HG02678 (cell line): ENCODE measurements around the gene ZRANB1.

Experiments
- ATAC-seq: cut with Tn5 transposase; IDR thresholded peaks from one replicate; pipeline ENCODE4 v1.9.1; 2021; ENCODE audit warnings: mild to moderate bottlenecking, moderate library complexity; ENCODE audit not compliant: unreplicated experiment

Gene ZRANB1

DNA sequence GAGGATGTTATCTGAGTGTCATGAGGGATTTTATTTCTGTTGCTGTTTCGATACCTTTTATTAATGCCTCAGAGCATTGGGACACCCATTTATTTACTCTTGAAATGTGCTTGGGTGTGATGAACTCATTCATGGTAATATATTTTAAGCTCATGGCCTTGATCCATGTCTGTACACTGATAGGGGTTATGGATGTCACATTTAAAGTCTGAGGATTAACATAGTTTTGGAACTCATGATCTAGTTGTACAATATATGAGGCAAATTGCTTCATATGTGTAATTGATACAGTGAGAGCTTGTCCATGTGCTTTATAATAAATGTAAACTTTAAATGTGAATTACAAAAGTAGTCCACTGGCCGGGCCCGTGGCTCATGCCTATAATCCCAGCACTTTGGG is 23.0 kb upstream of the ZRANB1 start:
- no peak for ATAC-seq

DNA sequence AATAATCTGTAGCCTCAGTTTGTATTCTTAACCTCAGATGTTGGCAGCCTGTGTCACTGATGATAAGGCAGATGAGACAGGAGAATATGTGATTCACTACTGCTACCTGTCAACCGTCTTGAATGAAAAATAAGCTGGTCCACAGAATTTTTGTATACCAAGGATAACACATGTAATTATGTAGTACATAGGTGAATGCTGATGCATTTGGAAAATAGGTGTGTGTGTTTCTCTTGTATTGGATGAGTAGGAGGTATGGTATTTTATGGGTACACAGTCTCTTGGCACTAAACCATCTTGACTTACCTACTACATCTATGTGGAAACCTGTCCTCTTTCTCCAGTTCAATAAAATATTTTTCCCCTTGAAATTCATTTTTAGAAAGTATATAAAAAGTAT is 20.7 kb upstream of the ZRANB1 start:
- ATAC-seq = no peak

DNA sequence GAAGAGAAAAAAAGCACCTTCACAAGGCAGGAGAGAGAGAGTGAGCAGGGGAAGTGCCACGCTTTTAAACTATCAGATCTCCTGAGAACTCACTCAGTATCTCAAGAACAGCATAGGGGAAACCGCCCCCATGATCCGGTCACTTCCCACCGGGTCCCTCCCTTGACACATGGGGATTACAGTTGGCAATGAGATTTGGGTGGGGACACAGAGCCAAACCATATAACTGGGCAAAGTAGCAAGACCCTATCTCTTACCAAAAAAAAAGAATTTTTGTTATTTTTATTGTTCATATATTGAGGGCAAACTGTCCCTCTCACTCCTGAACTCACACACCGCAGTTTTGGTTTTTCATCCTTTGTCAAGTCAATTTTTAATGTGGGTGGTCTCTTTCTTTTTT is 18.2 kb upstream of the ZRANB1 start:
- no peak for ATAC-seq

DNA sequence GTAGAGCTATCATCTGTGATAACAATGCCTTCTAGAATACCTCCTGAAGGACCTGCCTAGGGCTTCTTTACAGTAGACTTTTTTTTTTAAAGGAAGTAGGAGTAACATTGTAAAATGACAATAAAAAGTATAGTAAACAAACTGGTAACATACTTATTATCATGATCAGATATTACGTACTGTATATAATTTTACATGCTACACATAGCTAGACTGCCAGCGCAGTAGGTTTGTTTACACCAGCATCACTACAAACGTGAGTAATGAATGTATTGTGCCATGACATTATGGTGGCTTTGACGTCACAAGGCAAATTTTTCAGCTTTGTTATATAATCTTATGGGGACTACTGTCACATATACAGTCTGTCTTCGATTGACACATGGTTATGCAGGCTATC is 15.4 kb upstream of the ZRANB1 start:
- no peak for ATAC-seq

DNA sequence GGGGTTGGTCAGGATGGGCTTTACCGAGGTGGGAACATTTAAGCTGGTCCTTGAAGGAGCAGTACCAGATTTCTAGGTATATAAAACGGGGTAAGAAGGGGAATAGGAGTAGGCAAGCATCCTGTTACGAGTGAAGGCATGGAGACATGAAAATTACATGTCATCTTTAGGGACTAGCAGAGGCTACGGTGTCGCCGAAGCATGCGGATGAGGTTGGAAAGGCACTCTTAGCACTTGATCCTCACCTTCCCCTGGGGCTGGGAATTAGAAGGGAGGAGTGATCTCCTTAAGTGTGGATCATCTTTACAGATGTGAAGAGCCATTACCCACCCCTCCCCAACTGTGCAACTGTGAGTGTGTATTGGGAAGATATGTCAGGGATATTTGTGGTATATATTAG is 13.8 kb upstream of the ZRANB1 start:
- no peak for ATAC-seq

DNA sequence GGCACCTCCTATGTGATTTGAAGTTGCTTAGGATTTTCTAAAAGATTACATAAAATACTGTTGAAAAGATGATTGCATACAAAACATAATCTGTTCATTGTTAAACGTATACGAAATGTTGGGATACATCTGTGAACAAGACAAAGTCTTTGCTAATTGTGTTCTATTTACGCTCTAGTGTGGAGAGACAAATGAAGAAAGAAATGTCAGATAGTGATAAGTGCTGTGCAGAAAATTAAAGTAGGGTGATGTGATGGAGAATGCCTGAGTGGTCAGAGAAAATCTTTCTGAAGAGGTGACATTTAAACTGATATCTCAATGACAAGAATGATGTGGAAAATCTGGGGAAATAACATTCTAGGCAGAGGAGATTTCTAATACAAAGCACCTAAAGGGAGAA is 13.4 kb upstream of the ZRANB1 start:
- ATAC-seq = no peak

DNA sequence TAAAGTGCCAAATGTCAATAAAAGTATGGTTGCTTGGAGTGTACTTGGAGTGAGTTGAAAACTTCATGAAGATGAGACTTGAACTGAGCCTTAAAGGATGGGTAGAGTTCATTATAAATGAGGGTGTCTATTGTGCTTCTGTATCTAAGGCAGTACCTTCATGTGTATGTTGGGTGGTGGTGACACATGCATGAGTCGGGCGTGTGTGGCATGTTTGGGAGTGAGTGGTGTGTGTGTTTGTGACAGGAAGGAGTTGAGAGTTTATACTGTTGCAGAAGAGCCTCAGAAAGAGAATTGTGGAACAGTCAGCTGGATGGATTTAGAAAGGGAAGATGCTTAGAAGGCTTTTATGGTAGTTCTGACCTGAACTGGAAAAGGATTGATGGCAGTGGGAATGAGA is 6.0 kb upstream of the ZRANB1 start:
- no peak for ATAC-seq

DNA sequence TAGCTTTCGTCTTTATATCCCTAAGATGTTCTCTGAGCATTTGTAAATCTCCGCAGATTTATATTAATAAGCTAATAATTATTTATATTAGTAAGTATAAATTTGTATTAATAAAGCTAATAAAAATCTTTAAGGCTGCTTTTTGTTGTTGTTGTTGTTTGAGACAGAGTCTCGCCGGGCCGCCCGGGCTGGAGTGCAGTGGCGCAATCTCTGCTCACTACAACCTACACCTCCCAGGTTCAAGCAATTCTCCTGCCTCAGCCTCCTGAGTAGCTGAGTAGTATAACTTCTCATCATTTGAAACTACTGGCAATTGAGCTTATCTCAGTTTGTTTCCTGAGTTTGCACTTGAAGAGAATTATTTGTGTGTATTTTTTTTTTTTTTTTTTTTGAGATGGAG is 5.1 kb upstream of the ZRANB1 start:
- ATAC-seq = no peak

DNA sequence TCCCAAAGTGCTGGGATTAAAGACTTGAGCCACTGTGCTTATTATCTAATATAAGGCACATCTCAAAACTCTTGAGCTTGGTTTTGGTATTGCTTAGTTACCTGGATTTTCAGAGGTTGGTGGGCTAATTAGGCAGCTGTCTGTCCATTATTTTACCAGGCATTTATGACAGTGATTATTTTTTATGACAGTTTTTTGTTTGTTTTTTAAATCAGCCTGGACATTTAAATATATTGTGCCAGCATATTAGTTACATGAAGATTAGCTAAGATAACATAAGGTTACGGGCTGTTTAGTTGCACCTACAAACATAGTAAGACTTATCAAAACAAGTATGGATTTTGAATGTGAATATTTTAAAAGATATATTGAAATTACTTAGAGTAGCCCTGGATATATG is 2.6 kb upstream of the ZRANB1 start:
- ATAC-seq = no peak

DNA sequence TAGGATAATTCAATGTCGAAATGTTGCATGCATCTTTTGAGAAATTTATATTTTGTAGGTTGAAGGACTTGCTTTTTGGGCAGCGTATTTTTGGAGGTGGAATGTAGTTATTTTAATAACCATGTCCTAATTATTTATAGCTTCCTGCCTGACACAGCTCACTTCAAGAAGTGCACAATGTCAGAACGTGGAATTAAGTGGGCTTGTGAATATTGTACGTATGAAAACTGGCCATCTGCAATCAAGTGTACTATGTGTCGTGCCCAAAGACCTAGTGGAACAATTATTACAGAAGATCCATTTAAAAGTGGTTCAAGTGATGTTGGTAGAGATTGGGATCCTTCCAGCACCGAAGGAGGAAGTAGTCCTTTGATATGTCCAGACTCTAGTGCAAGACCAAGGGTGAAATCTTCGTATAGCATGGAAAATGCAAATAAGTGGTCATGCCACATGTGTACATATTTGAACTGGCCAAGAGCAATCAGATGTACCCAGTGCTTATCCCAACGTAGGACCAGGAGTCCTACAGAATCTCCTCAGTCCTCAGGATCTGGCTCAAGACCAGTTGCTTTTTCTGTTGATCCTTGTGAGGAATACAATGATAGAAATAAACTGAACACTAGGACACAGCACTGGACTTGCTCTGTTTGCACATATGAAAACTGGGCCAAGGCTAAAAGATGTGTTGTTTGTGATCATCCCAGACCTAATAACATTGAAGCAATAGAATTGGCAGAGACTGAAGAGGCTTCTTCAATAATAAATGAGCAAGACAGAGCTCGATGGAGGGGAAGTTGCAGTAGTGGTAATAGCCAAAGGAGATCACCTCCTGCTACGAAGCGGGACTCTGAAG is 620 bp downstream of the ZRANB1 start:
- no peak for ATAC-seq

DNA sequence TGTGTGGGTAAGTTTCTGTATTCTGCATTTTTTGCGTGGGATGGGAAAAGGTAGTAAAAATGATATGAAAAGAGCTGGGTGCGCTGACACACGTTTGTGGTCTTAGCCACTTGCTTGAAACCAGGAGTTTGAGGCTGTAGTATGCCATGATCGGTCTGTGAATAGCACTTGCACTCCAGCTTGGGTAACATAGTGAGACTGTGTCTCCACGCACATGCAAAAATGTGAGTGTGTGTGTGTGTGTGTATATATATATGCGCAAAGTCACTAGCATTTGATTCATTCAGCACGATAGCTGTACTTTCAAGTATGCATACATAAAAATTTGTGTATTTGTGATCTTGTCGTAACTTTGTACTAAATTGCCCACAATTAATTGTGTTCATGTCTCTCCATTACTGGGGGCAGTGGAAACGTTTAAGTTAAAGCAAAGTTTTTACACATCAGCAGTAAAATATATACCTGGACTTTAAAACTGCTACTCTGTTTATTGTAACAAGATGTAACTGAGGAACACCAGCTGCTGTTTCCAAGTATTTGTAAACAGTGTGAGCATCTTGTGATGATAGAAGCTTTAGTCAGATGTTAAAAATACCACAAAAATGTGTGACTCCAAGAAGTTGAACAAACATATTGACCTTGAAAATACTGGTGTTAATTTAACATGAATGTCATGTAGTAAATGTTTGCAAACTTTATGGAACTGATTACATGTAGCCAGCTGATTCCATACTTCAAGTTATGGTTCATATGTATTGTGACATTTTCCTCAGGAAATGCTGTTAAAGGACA is 1.6 kb downstream of the ZRANB1 start:
- ATAC-seq = no peak

DNA sequence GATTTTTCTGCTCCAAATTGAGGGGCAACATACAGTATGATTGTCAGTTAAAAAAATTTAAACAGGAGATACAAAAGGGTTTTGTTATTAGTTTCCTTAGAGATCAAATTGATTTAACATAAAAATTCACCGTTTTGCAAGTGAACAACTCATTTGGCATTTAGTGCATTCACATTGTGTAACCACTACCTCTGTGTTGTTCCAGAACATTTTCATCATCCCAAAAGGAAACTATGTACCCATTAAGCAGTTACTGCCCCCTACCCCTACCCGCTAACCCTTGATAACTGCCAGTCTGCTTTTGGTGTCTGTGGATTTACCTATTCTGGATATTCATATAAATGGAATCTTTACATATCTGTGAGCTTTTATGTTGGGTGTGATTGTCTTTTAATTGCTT is 3.1 kb downstream of the ZRANB1 start:
- no peak for ATAC-seq

DNA sequence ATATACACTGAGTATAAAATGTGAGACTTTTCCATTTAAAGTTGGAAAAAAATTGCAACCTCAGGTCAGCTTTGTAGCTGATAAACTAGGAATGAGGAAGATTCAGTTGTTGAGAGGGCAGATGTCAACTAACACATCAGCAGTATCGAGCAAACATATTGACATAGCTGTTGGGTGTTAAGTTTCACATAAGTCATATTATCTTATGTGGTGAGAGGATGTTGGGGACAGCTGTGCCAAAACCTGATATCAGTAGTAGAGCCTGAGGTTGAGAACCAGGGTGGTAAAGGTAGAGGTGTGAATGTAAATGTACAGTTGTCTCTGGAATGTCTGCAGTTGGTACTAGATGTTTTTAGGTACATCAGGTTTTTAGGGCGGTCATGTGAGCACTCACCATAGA is 5.0 kb downstream of the ZRANB1 start:
- no peak for ATAC-seq

DNA sequence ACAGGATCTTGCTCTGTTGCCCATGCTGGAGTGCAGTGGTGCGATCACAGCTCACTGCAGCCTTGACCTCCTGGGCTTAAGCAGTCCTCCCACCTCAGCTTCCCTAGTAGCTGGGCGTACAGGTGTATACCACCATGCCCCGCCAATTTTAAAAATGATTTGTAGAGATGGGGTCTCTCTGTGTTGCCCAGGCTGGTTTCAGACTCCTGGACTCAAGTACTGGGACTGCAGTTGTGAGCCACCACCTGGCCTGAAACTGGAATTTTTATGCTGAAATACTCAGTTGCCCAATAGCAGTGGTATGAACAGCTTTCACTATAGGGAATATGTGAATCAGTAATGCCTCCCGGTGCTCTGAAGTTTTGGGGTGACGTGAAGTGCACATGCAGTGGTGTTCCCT is 7.6 kb downstream of the ZRANB1 start:
- ATAC-seq = no peak

DNA sequence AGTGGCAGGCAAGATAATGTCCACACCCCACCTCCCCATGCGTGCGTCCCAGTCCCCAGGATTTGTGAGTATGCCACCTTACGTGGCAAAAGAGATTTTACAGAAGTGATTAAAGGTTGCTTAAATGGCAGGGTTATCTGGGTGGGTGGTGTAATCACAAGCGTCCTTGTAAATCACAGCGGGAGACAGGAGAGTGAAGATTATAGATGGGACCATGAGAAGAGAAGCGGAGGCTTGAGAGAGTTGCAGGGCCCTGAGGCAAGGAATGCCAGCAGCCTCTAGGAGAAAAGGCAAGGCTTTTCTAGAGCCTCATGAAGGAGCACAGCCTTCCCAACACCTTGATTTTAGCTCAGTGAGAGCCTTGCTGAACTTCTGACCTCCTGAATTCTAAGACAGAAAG is 10.2 kb downstream of the ZRANB1 start:
- no peak for ATAC-seq

DNA sequence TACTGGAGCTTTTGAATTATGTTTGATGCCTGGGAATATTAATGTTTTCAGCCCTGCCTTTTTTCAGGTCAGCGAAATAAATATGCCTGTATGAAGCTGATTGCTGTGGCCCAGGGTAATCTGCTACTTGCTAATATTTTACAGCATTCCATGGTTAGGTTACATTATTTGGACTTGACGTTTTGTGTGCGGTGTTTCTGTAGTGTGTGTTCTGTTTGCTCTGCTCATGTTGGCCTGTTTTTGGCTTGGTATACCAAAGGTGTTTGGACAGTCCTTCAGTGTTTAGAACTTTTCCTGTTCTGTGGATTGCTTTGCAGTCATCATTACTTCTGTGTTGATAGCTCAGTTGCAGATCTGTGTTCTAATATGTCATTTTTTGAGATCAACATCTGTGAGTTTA is 11.5 kb downstream of the ZRANB1 start:
- no peak for ATAC-seq

DNA sequence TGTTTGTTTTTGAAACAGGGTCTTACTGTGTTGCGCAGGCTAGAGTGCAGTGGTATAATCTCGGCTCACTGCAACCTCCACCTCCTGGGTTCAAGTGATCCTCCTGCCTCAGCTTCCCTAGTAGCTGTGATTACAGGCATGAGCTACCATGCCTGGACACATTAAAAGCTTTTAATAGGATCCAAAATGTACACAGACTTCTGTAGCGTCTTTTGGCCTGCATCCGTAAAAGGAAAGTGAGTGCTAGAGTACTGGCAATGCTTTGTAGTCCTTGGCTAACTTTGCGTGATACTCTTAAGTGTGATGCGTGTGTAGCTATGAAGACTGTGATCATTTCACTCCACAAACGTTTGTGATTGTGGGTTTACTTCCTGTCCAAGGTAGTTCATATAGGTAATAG is 13.3 kb downstream of the ZRANB1 start:
- no peak for ATAC-seq

DNA sequence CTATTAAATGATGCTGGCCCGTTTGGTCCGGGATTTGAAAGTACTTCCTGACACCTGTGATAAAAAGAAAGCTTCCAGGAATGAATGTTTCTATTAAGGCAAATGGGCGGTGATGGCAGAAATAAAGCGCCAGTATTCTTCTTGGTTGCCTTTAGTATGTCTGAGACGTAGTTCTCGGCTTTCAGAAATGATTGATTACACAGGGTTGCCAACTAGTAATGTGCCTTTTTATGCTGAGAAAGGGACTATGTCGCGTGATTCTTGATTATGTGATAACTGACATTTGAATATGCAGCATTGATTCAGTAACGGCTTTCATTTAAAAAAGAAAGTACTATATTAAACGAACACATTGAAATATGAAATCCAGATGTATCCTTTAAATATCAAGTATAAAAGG is 13.9 kb downstream of the ZRANB1 start:
- ATAC-seq = no peak

DNA sequence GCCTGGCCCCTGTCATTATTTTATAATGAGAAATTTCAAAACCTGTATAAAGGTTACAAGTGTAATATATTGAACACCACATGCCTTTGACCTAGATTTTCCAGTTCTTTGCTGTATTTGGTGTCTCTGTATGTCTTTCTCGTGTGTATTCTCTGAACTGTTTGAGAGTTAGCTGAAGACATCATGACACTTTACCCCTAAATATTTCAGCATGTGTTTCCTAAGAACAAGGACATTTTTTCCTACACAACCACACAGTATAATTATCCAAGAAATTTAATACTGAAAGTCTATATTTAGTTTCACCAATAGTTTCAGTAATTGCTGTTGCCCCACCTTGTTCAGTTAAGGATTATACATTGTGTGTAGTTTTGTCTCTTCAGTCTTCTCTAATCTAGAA is 14.8 kb downstream of the ZRANB1 start:
- ATAC-seq = no peak

DNA sequence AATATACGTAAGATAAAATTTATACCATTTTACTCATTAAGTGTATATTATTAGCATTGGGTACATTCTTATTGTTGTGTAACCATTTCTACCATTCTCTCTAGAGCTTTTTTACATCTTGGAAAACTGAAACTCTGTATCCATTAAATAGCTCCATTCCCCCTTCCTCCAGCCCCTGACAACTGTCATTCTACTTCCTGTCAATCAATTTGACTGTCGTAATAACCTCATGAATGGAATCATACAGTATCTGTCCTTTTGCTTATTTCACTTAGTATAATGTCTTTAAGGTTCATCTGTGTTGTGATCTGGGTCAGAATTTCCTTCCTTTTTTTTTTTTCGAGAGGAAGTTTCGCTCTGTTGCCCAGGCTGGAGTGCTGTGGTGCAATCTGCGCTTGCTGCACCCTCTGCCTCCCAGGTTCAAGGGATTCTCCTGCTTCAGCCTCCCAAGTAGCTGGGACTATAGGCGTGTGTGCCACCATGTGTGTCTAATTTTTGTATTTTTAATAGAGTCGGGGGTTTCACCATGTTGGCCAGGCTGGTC is 15.6 kb downstream of the ZRANB1 start:
- ATAC-seq = no peak

DNA sequence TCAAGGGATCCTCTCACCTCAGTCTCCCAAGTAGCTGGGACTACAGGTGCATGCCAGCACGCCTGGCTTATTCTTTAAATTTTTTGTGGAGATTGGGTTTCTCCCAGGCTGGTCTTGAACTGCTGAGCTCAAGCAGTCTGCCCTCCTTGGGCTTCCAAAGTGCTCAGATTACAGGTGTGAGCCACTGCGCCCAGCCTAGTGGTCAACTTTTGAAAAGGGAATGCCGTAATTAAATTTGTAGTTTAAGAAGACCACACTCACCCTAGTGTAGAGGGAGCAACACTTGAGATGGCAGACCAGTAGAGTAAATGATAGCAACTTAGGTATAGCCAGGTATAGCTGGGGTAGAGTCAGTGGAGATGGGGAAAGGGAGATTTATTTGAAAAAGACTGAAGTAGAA is 17.6 kb downstream of the ZRANB1 start:
- no peak for ATAC-seq

DNA sequence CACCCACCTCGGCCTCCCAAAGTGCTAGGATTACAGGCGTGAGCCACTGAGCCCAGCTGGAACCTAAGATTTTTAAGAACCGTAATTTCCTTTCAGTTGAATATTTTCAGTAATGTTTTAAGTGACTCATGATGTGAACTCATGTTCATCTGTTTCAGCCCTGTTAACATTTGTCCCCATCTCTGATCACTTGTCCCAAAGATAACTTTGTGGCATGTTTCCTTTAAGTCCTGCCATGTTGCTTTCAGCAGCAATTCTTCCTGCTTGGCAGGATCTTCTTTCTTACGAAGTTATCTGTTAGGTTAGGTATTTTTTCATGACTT is 19.3 kb downstream of the ZRANB1 start:
- no peak for ATAC-seq
